ENCODE measurements around the gene RECQL5.
"Not testable (repeated sequence)": the region's sequence is repeated elsewhere in the genome, so short reads cannot be mapped to it uniquely, and the experiment has no call there.

RECQL5 gene

DNA sequence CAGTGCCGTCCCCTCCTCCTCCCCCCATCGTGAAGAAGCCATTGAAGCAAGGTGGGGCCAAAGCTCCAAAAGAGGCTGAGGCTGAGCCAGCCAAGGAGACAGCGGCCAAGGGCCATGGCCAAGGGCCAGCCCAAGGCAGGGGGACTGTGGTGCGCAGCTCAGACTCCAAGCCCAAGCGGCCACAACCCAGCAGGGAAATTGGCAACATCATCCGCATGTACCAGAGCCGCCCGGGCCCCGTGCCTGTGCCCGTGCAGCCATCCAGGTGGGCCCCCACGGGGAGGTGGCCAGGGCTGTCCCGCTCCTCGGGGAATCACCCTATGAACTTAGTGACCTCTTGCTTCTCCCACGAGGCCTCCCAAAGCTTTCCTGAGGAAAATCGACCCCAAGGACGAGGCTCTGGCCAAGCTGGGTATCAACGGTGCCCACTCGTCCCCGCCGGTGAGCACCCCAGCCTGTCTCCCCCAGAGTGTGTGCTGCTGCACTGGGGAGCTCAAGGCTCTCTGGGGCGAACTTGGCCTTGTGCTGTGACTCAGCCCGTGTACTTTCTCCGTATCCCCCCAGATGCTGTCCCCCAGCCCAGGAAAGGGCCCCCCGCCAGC, 50.3 kb downstream of the RECQL5 start:
- DNase-seq (ENCODE audit: low spot score), result no peak

DNA sequence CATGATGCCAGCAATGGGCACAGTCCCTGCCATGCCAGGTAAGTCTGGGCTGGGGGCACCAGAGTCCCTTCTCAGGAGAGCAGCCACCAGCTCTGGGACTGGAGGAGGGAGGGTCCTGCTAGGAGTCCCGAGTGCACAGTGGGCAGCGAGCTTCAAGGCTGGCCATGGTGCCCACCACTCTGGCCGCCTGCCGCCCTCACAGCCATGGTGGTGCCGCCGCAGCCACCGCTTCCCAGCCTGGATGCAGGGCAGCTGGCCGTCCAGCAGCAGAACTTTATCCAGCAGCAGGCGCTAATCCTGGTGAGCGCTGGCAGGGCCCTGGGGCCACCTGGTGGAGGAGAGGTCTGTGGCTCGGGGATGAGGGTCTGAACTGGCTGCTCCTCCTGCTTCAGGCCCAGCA, 51.7 kb downstream of the RECQL5 start:
- no peak for DNase-seq (ENCODE audit: low spot score)

DNA sequence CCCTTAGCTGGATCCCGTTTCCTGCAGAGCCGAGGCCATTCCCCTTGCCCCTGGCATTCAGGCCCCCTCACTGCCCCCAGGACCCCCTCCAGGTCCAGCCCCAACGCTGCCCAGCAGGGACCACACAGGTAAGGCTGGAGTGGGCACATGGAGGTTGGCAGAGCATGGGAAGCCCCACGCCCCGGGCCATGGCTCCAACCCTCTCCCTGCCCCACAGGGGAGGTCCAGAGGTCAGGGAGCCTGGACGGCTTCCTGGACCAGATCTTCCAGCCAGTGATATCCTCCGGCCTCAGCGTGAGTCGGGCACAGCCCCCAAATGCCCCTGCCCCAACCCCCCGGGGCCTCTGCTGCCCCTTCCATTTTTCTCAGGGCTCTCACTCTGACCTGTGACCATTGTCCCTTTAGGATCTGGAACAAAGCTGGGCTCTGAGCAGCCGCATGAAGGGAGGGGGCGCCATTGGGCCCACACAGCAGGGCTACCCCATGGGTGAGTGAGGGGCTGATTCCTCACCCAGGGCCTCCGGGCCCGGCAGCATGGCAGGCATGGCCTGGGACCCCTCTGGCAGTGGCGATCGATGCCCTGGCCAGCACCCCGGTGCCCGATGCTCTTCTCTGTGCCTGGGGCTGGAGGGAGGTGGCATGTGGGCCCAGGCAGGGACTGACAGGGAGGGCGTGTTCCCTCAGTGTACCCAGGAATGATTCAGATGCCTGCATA, 52.2 kb downstream of the RECQL5 start:
- DNase-seq (ENCODE audit: low spot score), result no peak

DNA sequence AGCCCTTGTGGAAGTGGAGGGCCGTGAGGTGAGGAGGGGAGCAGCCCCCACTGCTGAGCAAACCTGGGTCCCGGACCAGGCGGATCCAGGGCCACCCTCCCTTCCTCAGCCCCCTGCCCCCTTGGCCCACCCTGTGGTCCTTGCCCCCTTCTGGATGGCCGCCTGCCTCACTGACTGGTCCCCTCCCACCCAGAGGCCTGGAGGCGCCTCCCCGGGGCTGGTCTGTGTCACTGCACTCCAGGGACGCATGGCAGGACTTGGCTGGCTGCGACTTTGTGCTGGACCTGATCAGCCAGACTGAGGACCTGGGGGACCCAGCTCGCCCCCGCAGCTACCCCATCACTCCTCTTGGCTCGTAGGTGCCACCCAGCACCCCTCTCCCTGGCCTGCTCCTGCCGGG, 52.9 kb downstream of the RECQL5 start:
- DNase-seq (ENCODE audit: low spot score), result peak; percentile 86

DNA sequence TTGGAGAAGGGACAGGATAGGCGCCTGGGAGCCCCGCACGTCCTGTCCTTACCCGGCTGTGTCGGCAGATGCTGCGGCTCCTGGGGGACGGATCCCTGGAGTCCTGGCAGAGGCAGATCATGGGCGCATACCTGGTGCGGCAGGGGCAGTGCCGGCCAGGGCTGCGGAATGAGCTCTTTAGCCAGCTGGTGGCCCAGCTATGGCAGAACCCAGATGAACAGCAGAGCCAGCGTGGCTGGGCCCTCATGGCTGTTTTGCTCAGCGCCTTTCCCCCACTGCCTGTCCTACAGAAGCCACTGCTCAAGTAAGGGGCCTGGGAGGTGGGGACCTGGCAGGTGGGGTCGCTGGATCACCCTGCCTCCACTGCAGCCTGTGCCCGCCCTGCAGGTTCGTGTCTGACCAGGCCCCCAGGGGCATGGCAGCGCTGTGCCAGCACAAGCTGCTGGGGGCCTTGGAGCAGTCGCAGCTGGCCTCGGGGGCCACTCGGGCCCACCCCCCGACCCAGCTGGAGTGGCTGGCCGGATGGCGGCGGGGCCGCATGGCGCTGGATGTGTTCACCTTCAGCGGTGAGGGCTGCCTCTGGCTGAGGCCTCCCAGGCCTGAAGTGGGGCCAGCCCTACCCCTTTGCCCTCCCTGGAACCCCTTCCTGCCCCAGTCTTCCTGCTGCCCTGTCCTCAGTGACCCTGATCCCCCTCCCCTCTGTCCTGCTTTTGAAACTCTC, 53.9 kb downstream of the RECQL5 start:
- DNase-seq (ENCODE audit: low spot score), result no peak

DNA sequence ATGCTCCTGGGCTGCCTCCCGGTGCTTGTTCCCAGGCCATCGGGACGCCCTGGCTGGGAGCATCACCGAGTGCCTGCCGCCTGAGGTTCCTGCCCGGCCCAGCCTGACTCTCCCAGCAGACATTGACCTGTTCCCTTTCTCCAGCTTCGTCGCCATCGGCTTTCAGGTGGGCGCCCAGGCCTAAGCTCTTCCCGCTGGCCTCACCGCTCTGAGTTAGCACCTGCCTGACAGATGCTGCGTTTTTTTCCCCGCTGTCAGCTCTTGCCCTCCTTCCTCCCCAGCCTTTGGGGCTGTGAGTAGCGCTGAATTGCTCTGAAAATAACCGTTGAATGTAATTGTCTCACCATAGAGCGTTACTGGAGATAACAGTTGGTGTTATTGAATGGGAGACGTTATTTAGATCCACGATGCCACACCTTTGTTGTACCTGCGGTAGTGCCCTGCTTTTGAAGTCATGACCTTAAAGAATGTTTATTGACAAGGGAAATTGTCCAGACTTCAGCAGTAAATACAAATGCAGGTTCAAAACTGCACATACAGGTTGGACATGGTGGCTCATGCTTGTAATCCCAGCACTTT, 55.0 kb downstream of the RECQL5 start:
- DNase-seq (ENCODE audit: low spot score), result no peak

DNA sequence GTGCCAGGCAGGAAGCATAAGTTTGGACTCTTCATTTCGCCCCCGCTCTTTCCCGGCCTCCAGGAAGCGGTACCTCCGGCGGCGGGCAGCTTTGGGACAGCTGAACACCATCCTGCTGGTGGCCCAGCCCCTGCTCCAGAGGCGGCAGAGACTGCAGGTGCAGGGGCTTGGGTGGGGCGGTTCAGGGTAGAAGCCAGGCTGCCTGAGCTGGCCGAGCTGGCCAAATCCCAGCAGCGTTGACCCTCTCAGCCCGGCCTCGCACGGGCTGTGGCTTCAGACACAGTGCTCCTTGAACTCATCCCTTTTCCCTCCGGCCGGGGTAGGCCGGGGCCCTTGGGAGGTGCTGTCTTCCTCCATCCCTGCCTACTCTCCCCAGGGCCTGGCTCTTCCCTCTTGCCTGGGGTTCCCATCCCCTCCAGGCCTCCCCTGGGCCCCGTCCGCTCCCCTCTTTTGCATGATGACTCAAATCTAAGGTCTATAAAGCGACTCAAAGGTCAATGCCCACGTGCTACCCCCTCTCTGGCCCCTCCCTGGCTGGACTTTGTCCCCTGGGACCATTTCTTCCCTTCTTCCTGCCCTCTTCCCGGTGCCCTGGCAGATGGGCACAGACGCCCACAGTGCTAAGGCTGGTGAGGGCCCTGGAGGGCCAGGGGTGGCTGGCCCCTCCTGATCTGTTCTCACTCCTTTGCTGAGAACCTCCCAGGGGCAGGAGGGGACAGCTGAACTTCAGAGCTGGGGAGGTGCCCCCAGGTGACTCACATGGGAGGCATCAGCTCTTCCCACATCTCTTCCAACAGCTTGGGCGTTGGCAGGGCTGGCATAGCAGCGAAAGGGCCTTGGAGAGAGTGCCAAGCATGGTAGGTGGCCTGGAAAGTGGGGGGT, 56.6 kb downstream of the RECQL5 start:
- no peak for DNase-seq (ENCODE audit: low spot score)

DNA sequence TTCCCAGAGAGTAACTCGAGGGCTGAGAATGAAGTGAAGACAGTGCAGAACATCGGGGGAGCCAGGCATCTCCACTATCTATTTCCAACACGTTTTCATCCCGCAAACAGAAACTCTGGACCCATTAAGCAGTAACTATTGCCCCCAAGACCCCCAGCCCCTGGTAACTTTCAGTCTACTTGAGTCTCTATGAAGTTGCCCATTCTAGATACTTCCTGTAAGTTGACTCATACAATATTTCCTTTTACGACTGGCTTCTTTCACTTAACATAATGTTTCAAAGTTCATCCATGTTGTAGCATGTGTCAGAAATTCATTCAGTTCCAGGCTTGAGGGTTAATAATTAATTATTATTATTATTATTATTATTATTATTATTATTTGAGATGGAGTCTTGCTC, 59.9 kb downstream of the RECQL5 start:
- DNase-seq (ENCODE audit: low spot score), result no peak

DNA sequence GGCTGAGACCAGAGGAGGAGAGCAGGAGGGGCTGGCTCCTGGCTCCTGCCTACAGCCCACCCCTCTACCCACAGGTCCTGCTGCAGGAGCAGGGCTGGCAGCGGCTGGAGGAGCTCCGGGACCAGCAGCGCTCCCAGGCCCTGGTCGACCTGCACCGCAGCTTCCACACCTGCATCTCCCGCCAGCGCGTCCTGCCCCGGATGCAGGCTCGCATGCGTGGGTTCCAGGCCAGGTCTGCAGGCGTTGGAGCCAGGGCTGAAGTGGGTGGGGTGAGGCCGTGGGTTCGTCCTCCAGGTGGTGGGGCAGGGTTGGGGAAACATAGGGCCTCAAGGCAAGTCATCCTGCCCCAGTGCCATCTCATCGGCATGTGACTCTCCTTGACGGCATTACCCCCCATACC, 61.2 kb downstream of the RECQL5 start:
- DNase-seq (ENCODE audit: low spot score), result no peak

DNA sequence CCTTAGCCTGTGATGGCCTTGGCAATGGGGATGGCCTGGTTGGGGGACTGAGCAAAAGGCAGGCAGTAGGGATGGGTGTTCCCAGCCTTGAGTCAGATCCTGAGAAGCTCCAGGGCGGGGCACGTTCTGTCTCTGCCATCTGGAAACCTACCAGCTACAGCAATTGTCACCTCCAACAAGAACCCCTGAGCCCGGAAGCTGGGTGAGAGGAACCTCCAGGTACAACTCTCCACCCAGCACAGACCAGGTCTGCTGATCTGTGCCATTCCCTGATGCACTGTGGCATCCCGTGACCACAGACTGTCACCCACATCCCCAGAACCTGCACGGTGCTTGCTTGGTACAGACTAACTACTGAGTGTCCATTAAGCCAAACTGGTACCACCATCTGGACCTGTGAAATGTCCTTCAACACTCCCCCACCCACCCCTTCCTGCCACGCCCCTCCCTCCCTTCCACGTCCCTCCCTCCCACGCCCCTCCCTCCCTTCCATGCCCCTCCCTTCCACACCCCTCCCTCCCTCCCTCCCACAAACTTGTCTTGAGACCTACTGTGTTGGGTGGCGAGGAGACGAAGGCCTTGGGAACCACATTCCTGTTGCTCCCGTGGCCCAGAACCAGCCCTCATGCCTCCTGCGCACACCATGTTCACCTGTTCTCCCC, 62.8 kb downstream of the RECQL5 start:
- no peak for DNase-seq (ENCODE audit: low spot score)

DNA sequence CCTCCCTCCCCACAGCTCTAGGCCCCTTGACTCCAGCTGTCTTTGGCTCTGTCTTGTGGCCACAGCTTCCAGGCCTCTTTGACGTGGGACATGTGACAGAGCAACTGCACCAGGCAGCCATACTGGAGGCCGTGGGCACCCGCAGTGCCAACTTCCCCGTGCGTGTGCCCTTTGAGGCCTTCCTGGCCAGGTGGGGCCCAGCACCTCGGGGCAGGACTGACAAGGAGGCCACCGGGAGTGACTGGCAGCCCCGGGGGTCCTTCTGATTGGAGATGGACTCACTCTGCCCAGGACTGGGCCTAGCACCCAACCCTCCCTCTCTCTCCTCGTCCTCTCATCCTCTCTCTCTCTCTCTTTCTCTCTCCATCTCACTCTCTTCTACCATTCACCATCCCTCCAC, 63.8 kb downstream of the RECQL5 start:
- DNase-seq (ENCODE audit: low spot score), result no peak

DNA sequence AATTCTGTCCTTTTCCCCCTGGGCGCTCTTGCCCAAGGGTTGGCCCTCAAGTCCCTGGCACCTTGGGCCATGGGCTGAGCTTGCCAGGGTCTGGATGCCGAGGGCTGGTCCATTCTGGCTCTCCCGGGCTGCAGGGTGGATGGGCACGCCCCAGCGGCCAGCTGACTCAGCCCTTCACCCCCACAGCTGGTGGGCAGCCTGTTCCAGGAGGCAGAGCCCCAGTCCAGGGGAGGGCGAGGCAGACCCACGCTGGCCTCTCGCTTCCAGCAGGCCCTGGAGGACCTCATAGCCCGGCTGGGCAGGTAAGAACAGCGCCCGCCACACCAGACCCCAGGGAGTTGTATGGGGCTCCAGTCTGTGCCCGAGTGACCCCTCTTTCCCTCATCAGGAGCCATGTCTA, 64.3 kb downstream of the RECQL5 start:
- DNase-seq (ENCODE audit: low spot score), result no peak

DNA sequence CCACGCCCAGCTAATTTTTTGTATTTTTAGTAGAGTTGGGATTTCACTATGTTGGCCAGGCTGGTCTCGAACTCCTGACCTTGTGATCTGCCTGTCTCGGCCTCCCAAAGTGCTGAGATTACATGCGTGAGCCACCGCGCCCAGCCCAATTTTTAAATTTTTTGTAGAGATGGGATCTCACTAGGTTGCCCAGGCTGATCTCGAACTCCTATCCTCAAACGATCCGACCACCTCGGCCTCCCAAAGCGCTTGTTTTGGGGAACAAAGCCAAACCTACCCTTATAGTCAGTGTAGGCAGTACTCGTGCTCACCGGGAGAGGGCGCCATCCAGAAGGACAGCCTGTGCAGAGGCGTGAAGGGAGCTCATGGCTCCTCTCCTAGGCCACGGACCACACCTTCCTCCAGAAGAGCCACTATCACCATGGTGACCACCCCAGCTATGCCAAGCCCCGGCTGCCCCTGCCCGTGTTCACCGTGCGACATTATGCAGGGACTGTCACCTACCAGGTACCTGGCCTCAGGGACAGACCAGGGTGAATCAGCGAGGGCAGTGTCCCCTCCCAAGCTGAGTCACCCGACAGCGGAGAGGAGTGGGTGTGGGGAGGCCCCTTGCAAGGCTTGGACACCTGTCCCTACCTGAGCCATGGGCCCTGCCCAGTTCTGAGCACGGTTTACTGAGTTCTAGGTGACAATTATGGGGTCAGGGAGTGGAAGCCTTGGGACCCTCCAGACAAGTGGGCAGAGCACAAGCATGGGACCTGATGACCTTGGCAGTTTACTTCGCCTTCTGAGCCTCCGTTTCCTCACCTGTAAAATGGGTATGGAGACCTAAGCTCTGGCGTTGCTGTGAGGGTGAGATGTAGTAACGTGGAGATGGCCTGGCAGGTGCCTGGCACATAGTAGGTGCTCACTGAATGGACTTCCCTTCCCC, 65.6 kb downstream of the RECQL5 start:
- DNase-seq (ENCODE audit: low spot score), result peak; percentile 90

DNA sequence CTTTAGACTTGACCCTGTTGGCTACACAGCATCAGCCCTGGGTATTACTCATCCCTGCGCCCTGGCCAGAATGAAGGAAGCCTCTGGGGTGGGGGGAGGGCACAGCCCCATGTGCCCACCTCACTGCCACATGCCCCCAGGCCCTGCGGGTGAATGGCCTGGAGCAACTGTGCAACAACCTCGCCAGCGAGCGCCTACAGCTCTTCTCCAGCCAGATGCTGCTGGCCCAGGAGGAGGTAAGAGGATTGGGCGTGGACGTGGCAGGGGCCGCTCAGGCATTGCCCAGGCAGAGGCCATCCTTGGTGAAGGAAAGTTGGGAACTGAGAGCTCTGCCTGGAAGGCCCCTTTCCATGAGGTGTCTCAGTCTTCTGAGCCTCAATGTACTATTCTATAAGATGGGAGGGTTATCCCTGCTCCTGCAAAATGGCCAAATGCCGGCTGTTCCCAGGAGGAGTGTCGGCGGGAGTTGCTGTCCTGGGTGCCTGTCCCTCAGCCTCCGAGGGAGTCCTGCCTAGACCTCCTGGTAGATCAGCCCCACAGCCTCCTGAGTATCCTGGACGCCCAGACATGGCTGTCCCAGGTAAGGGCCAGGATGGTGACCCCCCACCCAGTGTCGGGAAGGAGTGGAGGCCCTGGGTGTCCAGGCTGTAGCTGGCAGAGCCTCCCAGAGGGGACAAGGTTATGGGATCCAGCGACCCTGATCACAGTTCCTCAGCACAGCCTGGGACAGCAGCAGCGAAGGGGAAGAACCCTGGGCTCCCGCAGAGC, 70.5 kb downstream of the RECQL5 start:
- DNase-seq (ENCODE audit: low spot score), result no peak

DNA sequence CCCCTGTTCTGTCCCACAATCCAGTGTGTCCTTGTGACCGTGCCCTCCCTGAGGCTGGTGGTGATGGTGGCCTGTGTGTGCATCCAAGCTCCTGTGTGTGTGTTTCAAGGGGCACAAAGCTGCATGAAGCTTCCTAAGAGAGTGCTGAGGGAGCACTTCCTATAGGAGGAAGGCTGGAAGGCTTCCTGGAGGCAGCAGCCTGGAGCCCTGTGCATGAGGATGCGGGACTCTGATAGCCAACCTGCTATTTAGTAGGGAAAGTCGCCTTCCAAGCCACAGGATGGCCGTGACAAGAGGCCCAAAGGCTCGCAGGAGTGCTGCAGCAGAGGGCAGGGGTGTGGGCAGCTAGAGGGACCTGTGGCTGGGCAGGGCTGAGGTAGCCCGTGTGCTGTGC, 71.0 kb downstream of the RECQL5 start:
- DNase-seq (ENCODE audit: low spot score), result no peak

DNA sequence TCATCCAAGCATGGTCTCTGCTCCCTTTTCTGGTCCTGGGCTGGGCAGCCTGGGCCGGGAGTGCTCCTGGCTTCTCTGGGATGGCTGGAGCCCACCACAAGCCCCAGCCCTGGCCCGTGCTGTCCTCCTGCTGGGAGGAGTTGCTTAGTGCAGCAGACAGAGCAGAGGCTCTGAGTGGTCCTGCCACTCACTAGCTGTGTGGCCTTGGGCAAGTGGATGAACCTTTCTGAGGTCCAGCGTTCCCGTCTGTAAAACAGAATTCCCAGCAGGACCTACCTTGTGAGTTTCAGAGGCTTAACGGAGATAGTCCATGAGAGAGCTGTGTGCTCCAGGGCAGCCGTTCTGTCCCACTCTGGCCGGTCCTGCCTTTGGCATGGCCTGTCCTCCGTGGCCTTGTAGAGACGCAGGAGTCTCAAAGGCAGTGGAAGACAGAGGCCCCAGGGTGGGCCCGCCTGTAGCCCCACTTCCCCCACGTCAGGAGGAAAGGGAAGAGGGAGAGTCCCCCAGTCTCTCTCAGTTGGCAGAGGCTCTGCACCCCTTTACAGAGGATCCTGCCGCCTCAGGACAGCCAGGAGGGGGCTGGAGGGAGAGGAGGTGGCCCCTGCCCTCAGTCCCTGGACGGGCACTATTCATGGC, 71.6 kb downstream of the RECQL5 start:
- no peak for DNase-seq (ENCODE audit: low spot score)

DNA sequence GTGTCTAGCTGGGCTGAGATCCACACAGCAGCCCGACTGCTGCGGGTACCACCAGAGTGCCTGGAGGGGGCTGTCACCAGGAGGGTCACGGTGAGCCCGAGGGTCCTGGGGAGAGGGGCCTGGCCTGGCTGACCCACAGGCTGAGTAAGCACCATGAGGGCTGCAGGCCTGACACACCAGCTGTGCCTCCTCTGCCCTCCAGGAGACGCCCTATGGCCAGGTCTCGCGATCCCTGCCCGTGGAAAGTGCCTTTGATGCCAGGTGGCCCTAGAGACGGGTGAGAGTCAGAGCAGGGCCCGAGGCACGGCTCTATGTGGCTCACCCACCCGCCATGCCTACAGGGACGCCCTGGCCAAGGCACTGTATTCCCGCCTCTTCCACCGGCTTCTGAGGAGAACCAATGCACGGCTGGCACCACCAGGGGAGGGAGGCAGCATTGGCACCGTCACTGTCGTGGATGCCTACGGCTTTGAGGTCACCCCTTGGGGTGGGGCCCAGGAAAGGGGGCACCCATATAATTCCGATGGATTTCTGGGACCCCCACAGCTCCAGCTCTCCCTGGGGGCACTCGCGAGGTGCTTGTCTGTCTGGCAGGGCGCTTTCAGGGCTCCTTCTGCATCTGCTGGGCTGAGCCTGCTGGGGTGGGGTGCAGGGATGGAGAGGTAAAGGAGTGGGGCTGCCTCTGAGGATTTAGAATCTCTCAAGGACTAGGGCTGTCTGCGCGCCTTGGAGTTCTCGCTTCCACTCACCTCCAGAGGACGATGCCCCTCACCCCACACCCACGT, 72.3 kb downstream of the RECQL5 start:
- no peak for DNase-seq (ENCODE audit: low spot score)

DNA sequence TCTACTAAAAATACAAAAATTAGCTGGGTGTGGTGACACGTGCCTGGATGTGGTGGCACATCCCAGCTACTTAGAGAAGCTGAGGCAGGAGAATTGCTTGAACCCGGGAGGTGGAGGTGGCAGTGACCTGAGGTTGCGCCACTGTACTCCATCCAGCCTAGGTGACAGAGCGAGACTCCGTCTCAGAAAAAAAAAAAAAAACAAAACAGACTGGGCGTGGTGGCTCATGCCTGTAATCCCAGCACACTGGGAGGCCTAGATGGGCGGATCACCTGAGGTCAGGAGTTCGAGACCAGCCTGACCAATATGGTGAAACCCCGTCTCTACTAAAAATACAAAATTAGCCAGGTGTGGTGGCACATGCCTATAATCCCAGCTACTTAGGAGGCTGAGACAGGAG, 73.5 kb downstream of the RECQL5 start:
- not testable (repeated sequence) for DNase-seq (ENCODE audit: low spot score)

All from iPS-NIHi11 (cell line).